Peyer's patch (tissue), 4 donors: ENCODE results near the gene SLC4A7. TPM values are rescaled to one million over a fixed set of nuclear protein-coding genes. Genes with fewer than 3 reads are reported as not detected.

Experiments used
- DNase-seq, 3 donors: peaks; one replicate each; pipeline ENCODE4 v3.0.0-alpha.2; 2017 to 2019
- H3K27ac ChIP-seq, 4 donors: fragments of 200-600 bp; sonication (generic); one replicate each; pipeline ENCODE4 v1.5.1; 2016 to 2019
- H3K27me3 ChIP-seq, 2 donors: fragments of 200-600 bp; sonication (generic); one replicate each; pipeline ENCODE4 v1.5.1; 2019
- H3K36me3 ChIP-seq, 3 donors: fragments of 200-600 bp; sonication (generic); one replicate each; pipeline ENCODE4 v1.5.1; 2016 to 2019
- H3K4me1 ChIP-seq, 4 donors: fragments of 200-600 bp; sonication (generic); one replicate each; pipeline ENCODE4 v1.5.1; 2016 to 2019
- H3K4me3 ChIP-seq, 4 donors: fragments of 200-600 bp; sonication (generic); 1 replicate in 3 of 4; 2 replicates in 1 of 4; pipeline ENCODE4 v1.5.1; 2016 to 2019; ENCODE audit warnings: mild to moderate bottlenecking in 1 of 4
- H3K9me3 ChIP-seq, 4 donors: fragments of 200-600 bp; sonication (generic); one replicate each; pipeline ENCODE4 v1.5.1; 2016 to 2019; ENCODE audit warnings: mild to moderate bottlenecking in 1 of 4
- CTCF ChIP-seq, 6 experiments: fragments of 450-650 bp in 4 of 6; fragments of 200-600 bp in 2 of 6; sonication (generic) in 1 of 6; IDR thresholded peaks; one replicate each; pipeline ENCODE4 v1.5.1; 2017 to 2019; ENCODE audit warnings: antibody characterized with exemption in 6 of 6, mild to moderate bottlenecking in 3 of 6, moderate library complexity in 1 of 6
- POLR2A ChIP-seq, 2 donors: fragments of 450-650 bp; IDR thresholded peaks; one replicate each; pipeline ENCODE4 v1.5.1; 2017; ENCODE audit warnings: antibody characterized with exemption in 2 of 2, mild to moderate bottlenecking in 2 of 2, moderate library complexity in 2 of 2
- total RNA-seq, 4 donors: library from RNA; depleted of rRNA; stranded (reverse); fragments of >200 nt; gene quantifications; one replicate each; pipeline ENCODE4 v1.1.0, GENCODE V29; 2016

The SLC4A7 gene
- total RNA-seq, 4 donors from 2014 or later: 92.4 to 201 (median 152) TPM

- Histone ChIP-seq H3K27ac (no peak overlapping the region), H3K4me1 (no peaks in the 10 kb centered on the region), H3K4me3 (no peak overlapping the region), H3K27me3 (no peaks in the 10 kb centered on the region), H3K36me3 (no peaks in the 10 kb centered on the region), H3K9me3 (no peaks in the 10 kb centered on the region)
- TF ChIP-seq POLR2A (IDR thresholded peaks at IDR 0.05) (no peak), CTCF (IDR thresholded peaks at IDR 0.05) (no peak)
- DNase-seq: no peak
Measured at GRCh38 chr3:27508424-27508823, 24.2 kb upstream of the SLC4A7 start.

GRCh38 chr3:27507515-27508266, 23.5 kb upstream of the SLC4A7 start:
- TF ChIP-seq POLR2A (IDR thresholded peaks at IDR 0.05) (no peak), CTCF (IDR thresholded peaks at IDR 0.05) (no peak)
- Histone ChIP-seq H3K27me3 (no peaks in the 10 kb centered on the region), H3K9me3 (no peaks in the 10 kb centered on the region), H3K27ac (no peak overlapping the region), H3K36me3 (no peaks in the 10 kb centered on the region), H3K4me3 (no peak overlapping the region), H3K4me1 (no peaks in the 10 kb centered on the region)
- DNase-seq: no peak

- H3K4me1 ChIP-seq: no peaks in the 10 kb centered on the region
- no peak for TF ChIP-seq CTCF (IDR thresholded peaks at IDR 0.05)
- TF ChIP-seq POLR2A (IDR thresholded peaks at IDR 0.05): no peak
- no peak overlapping the region for H3K27ac ChIP-seq
- no peaks in the 10 kb centered on the region for H3K27me3 ChIP-seq
- no peak overlapping the region for H3K4me3 ChIP-seq
- no peak for DNase-seq
- no peaks in the 10 kb centered on the region for H3K36me3 ChIP-seq
- H3K9me3 ChIP-seq: no peaks in the 10 kb centered on the region
Measured at GRCh38 chr3:27507111-27507510, 22.9 kb upstream of the SLC4A7 start.

- no peaks in the 10 kb centered on the region for H3K27me3 ChIP-seq
- H3K4me1 ChIP-seq: no peaks in the 10 kb centered on the region
- no peak for DNase-seq
- no peak overlapping the region for H3K4me3 ChIP-seq
- H3K9me3 ChIP-seq: no peaks in the 10 kb centered on the region
- no peaks in the 10 kb centered on the region for H3K36me3 ChIP-seq
- no peak overlapping the region for H3K27ac ChIP-seq
- TF ChIP-seq CTCF (IDR thresholded peaks at IDR 0.05) (no peak), POLR2A (IDR thresholded peaks at IDR 0.05) (no peak)
Measured at GRCh38 chr3:27504749-27505148, 20.6 kb upstream of the SLC4A7 start.

- no peak overlapping the region for H3K4me3 ChIP-seq
- no peak for DNase-seq
- H3K4me1 ChIP-seq: no peaks in the 10 kb centered on the region
- no peaks in the 10 kb centered on the region for H3K36me3 ChIP-seq
- no peaks in the 10 kb centered on the region for H3K27me3 ChIP-seq
- no peaks in the 10 kb centered on the region for H3K9me3 ChIP-seq
- H3K27ac ChIP-seq: no peak overlapping the region
- TF ChIP-seq POLR2A (IDR thresholded peaks at IDR 0.05) (no peak), CTCF (IDR thresholded peaks at IDR 0.05) (no peak)
Measured at GRCh38 chr3:27503526-27503925, 19.3 kb upstream of the SLC4A7 start.
